ENCODE results near the gene GM2A. TPM values are rescaled to one million over a fixed set of nuclear protein-coding genes. Genes with fewer than 3 reads are reported as not detected.

Gene GM2A
- total and polyA plus RNA-seq, 2 of the 8 experiments (the other 6 are each of a cell fraction or from before 2014, with no cell fraction given) = 18.5 to 32.2 TPM

- peaks cover 0 to 4% (median 2%) of the 10 kb centered on the region in 4 experiments; a peak in 4 of 7 replicates for H3K4me1 ChIP-seq (replicated peaks in 1 of 4; ENCODE audit: control insufficient read depth in 3 of 4, insufficient read depth in 4 of 4, low read length in 3 of 4)
- no peaks in the 10 kb centered on the region for H3K9me3 ChIP-seq (ENCODE audit: insufficient read depth in 2 of 2, low read depth in 1 of 2, low read length in 1 of 2)
- H3K14ac ChIP-seq (ENCODE audit: insufficient read length) = no peak overlapping the region
- H3K23me2 ChIP-seq (ENCODE audit: low read depth, low read length) = no peaks in the 10 kb centered on the region
- H3K18ac ChIP-seq (ENCODE audit: extremely low read depth, low read length) = no peak overlapping the region
- no peak overlapping the region for H2BK120ac ChIP-seq (replicated peaks; ENCODE audit: low read depth, low read length)
- no peaks in the 10 kb centered on the region for H3K79me1 ChIP-seq (ENCODE audit: low read depth, low read length)
- no peak overlapping the region for H2BK20ac ChIP-seq (ENCODE audit: low read length)
- no peak for TF ChIP-seq SIX5 (IDR thresholded peaks at IDR 0.05; ENCODE audit: low read depth, low read length)
- TF ChIP-seq SUZ12 (IDR thresholded peaks at IDR 0.05; ENCODE audit: low read length) = no peak
- TF ChIP-seq USF2 (IDR thresholded peaks at IDR 0.05; ENCODE audit: low read length) = no peak
- no peak for TF ChIP-seq CHD1 (IDR thresholded peaks at IDR 0.05; ENCODE audit: low read depth, low read length)
- no peak for TF ChIP-seq JUN (IDR thresholded peaks at IDR 0.05; ENCODE audit: low read depth, low read length)
- TF ChIP-seq MAFK (IDR thresholded peaks at IDR 0.05; ENCODE audit: low read depth, low read length) = no peak
- no peak for TF ChIP-seq CTCF (IDR thresholded peaks at IDR 0.05; ENCODE audit: control extremely low read depth in 1 of 3, insufficient read depth in 1 of 3, low read depth in 1 of 3, low read length in 3 of 3)
- no peak for TF ChIP-seq POLR2AphosphoS5 (IDR thresholded peaks at IDR 0.05; ENCODE audit: low read depth, low read length)
- H2BK12ac ChIP-seq (ENCODE audit: low read depth, low read length) = no peak overlapping the region
- no peak overlapping the region for H3K9ac ChIP-seq (replicated peaks in 1 of 4; ENCODE audit: extremely low read depth in 1 of 4, low read depth in 3 of 4, low read length in 3 of 4)
- no peak for FAIRE-seq
- H4K91ac ChIP-seq (replicated peaks; ENCODE audit: insufficient read length, low read length) = no peak overlapping the region
- DNase-seq (ENCODE audit: low read depth in 1 of 2, low spot score in 2 of 2) = no peak
- no peak overlapping the region for H4K5ac ChIP-seq (ENCODE audit: insufficient read length, low read depth, low read length)
- no peak overlapping the region for H2AFZ ChIP-seq (ENCODE audit: low read length)
- H3K36me3 ChIP-seq (ENCODE audit: control insufficient read depth in 2 of 4, insufficient read depth in 4 of 4, low read length in 3 of 4) = no peaks in the 10 kb centered on the region
- 89% methylated on average over 8 of the region's 8 CpGs; no CpG with 5 or more reads in 1 of the 2 experiments for WGBS, 2 experiments (ENCODE audit: extremely low coverage in 1 of 2, insufficient coverage in 1 of 2, insufficient read length in 1 of 2, insufficient replicate concordance in 2 of 2, low coverage in 1 of 2, low lambda C conversion rate in 2 of 2, missing lambda C conversion rate in 1 of 2)
- no peak overlapping the region for H3K4ac ChIP-seq (replicated peaks; ENCODE audit: insufficient read length, low read depth, low read length)
- H3K27ac ChIP-seq (ENCODE audit: low read depth, low read length) = no peak overlapping the region
- no peaks in the 10 kb centered on the region for H3K79me2 ChIP-seq (ENCODE audit: control insufficient read depth in 1 of 2, insufficient read depth in 2 of 2, low read length in 2 of 2)
- no peak overlapping the region for H4K8ac ChIP-seq (ENCODE audit: extremely low read depth, insufficient read depth, low read length)
- no peak overlapping the region for H3K56ac ChIP-seq (replicated peaks; ENCODE audit: insufficient read length, low read depth, low read length)
- no peaks in the 10 kb centered on the region for H4K20me1 ChIP-seq (replicated peaks in 1 of 2; ENCODE audit: control insufficient read depth in 1 of 2, insufficient read depth in 2 of 2, low read length in 2 of 2)
- CTCF ChIA-PET (ENCODE audit: partially characterized antibody) = interaction anchor here (1.1 to 2.5 kb wide), 5 partner anchors 10 to 166 kb away, joined by 3 to 10 read pairs (median 8); partner anchors contain the start of genes CCDC69 and GM2A
- H3K27me3 ChIP-seq (replicated peaks in 1 of 4; ENCODE audit: control insufficient read depth in 3 of 4, extremely low read depth in 1 of 4, insufficient read depth in 3 of 4, low read length in 3 of 4) = no peaks in the 10 kb centered on the region
- POLR2A ChIA-PET (ENCODE audit: partially characterized antibody) = no interaction called here
- H2AK5ac ChIP-seq (ENCODE audit: low read depth, low read length) = no peak overlapping the region
- no peak overlapping the region for H3K4me2 ChIP-seq (ENCODE audit: insufficient read depth in 1 of 2, low read depth in 2 of 2, low read length in 2 of 2)
- no peak overlapping the region for H3K4me3 ChIP-seq (ENCODE audit: extremely low read depth in 1 of 4, insufficient read depth in 2 of 4, low read depth in 3 of 4, low read length in 4 of 4)
- no peak overlapping the region for H2BK15ac ChIP-seq (ENCODE audit: low read length)
- no peak overlapping the region for H3K23ac ChIP-seq (ENCODE audit: insufficient read length)
- H2BK5ac ChIP-seq (ENCODE audit: low read depth, low read length) = no peak overlapping the region
These were observed 19.3 kb upstream of the GM2A start for GRCh38 chr5:151233616-151234085.
